Spleen (tissue), 7 donors: ENCODE data around the gene DIDO1.
"Not testable (repeated sequence)": the region's sequence is repeated elsewhere in the genome, so short reads cannot be mapped to it uniquely, and the experiment has no call there.

Experiments
- POLR2A ChIP-seq, 3 donors: fragments of 450-650 bp; IDR thresholded peaks; one replicate each; pipeline ENCODE4 v1.5.1; 2017; ENCODE audit warnings: antibody characterized with exemption in 3 of 3, mild to moderate bottlenecking in 1 of 3
- TF ChIP-seq, protein P1 (sequence below), 11 experiments: fragments of 200-600 bp in 7 of 11; fragments of 450-650 bp in 4 of 11; sonication (generic) in 4 of 11; IDR thresholded peaks in 8 of 11; conservative IDR thresholded peaks in 3 of 11; 1 replicate in 7 of 11; 2 replicates in 4 of 11; pipeline versions ENCODE4 v1.4.0 to v1.8.0; 2016 to 2021; ENCODE audit warnings: antibody characterized with exemption in 11 of 11, inconsistent platforms in 4 of 11, mild to moderate bottlenecking in 1 of 11
- donor health status: DM: no; HTN: no; CAD: no; lungs with moderate emphysema.
- donor health status: DM: no; HTN: no; CAD: no.
- donor health status: DM: no; HTN: no; CAD: no.

DNA sequence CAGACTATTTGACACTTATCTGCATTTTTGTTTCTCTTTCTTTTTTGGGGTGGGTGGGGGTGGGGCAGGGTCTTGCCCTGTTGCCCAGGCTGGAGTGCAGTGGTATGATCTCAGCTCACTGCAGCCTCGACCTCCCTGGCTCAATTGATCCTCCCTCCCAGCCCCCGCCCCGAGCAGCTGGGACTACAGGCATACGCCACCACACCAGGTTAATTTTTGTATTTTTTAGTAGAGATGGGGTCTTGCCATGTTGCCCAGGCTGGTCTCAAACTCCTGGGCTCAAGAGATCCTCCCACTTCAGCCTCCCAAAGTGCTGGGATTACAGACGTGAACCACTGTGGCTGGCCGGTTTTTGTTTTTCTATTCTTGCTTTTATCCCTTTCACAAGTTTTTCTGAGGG is 73.0 kb downstream of the DIDO1 start:
- TF ChIP-seq, protein P1, sequence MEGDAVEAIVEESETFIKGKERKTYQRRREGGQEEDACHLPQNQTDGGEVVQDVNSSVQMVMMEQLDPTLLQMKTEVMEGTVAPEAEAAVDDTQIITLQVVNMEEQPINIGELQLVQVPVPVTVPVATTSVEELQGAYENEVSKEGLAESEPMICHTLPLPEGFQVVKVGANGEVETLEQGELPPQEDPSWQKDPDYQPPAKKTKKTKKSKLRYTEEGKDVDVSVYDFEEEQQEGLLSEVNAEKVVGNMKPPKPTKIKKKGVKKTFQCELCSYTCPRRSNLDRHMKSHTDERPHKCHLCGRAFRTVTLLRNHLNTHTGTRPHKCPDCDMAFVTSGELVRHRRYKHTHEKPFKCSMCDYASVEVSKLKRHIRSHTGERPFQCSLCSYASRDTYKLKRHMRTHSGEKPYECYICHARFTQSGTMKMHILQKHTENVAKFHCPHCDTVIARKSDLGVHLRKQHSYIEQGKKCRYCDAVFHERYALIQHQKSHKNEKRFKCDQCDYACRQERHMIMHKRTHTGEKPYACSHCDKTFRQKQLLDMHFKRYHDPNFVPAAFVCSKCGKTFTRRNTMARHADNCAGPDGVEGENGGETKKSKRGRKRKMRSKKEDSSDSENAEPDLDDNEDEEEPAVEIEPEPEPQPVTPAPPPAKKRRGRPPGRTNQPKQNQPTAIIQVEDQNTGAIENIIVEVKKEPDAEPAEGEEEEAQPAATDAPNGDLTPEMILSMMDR (IDR thresholded peaks at IDR 0.05 in 8 of 11, conservative IDR thresholded peaks at IDR 0.05 in 3 of 11) = not testable (repeated sequence)
- not testable (repeated sequence) for TF ChIP-seq POLR2A (IDR thresholded peaks at IDR 0.05)
